Mesothelial cell of epicardium (in vitro differentiated cells): Measurements from ENCODE around the gene RFK. TPM values are rescaled to one million over a fixed set of nuclear protein-coding genes. Genes with fewer than 3 reads are reported as not detected.

ENCODE experiments used
- DNase-seq, 2 experiments: peaks; one replicate each; pipeline ENCODE4 v3.0.0; 2021; ENCODE audit warnings: low spot score in 2 of 2; ENCODE audit not compliant: unreplicated experiment in 2 of 2
- H3K27ac Mint-ChIP-seq: 2 replicates; pipeline ENCODE4 v1.8.0; 2021; ENCODE audit warnings: mixed read lengths
- H3K27me3 Mint-ChIP-seq: 2 replicates; pipeline ENCODE4 v1.8.0; 2021; ENCODE audit warnings: low read depth, mixed read lengths
- H3K36me3 Mint-ChIP-seq: 2 replicates; pipeline ENCODE4 v1.8.0; 2021; ENCODE audit warnings: mixed read lengths
- H3K4me1 Mint-ChIP-seq: 2 replicates; pipeline ENCODE4 v1.8.0; 2021; ENCODE audit warnings: mixed read lengths
- H3K4me3 Mint-ChIP-seq: 2 replicates; pipeline ENCODE4 v1.8.0; 2021; ENCODE audit warnings: mild to moderate bottlenecking, moderate library complexity, mixed read lengths
- H3K9me3 Mint-ChIP-seq: 2 replicates; pipeline ENCODE4 v1.8.0; 2021; ENCODE audit warnings: mixed read lengths
- total RNA-seq: library from RNA; stranded (reverse); gene quantifications from 3 replicates; pipeline ENCODE4 v1.2.1, GENCODE V29; 2021
- TF ChIP-seq, protein P1 (sequence below): fragments of 200-600 bp; sonication (generic); IDR thresholded peaks from one replicate; pipeline ENCODE4 v1.5.0; 2021; ENCODE audit warnings: antibody characterized with exemption; ENCODE audit not compliant: unreplicated experiment

Gene RFK
- total RNA-seq, 1 donor from 2014 or later, result 9.7 TPM

DNA sequence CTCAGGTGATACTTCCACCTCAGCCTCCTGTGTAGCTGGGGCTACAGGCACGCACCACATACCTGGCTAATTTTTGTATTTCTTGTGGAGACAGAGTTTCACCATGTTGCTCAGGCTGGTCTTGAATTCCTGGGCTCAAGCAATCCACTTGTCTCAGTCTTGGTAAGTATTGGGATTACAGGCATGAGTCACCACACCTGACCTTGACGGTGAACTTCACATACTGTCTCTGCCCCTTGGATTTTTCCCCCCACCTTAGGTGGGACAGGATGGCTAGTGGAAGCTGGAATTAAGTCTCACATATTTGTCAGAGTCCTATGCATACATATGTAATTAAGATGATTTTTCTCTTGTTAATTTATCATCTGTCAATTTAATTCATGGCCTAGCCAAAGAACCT lies 20.9 kb upstream of the RFK start:
- Mint-ChIP-seq H3K4me1 (peaks cover 7% of the 10 kb centered on the region), H3K27me3 (no peaks in the 10 kb centered on the region), H3K27ac (no peak overlapping the region), H3K4me3 (no peak overlapping the region), H3K36me3 (peaks cover 2% of the 10 kb centered on the region), H3K9me3 (peaks cover 27% of the 10 kb centered on the region)
- no peak for DNase-seq
- TF ChIP-seq, protein P1, sequence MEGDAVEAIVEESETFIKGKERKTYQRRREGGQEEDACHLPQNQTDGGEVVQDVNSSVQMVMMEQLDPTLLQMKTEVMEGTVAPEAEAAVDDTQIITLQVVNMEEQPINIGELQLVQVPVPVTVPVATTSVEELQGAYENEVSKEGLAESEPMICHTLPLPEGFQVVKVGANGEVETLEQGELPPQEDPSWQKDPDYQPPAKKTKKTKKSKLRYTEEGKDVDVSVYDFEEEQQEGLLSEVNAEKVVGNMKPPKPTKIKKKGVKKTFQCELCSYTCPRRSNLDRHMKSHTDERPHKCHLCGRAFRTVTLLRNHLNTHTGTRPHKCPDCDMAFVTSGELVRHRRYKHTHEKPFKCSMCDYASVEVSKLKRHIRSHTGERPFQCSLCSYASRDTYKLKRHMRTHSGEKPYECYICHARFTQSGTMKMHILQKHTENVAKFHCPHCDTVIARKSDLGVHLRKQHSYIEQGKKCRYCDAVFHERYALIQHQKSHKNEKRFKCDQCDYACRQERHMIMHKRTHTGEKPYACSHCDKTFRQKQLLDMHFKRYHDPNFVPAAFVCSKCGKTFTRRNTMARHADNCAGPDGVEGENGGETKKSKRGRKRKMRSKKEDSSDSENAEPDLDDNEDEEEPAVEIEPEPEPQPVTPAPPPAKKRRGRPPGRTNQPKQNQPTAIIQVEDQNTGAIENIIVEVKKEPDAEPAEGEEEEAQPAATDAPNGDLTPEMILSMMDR, result no peak

GRCh38 chr9:76414661-76415060 lies 20.4 kb upstream of the RFK start:
- Mint-ChIP-seq H3K36me3 (peaks cover 2% of the 10 kb centered on the region), H3K4me1 (peaks cover 7% of the 10 kb centered on the region), H3K27me3 (no peaks in the 10 kb centered on the region), H3K9me3 (peaks cover 27% of the 10 kb centered on the region), H3K27ac (no peak overlapping the region), H3K4me3 (no peak overlapping the region)
- TF ChIP-seq, protein P1, result no peak
- DNase-seq, result no peak

- no peak overlapping the region for H3K4me3 Mint-ChIP-seq
Observed at GRCh38 chr9:76413658-76414057, 19.4 kb upstream of the RFK start.

GRCh38 chr9:76412638-76413037 lies 18.4 kb upstream of the RFK start:
- TF ChIP-seq, protein P1, result no peak
- Mint-ChIP-seq H3K36me3 (peaks cover 2% of the 10 kb centered on the region), H3K27me3 (no peaks in the 10 kb centered on the region), H3K27ac (no peak overlapping the region), H3K4me3 (no peak overlapping the region), H3K9me3 (peaks cover 27% of the 10 kb centered on the region), H3K4me1 (peaks cover 14% of the 10 kb centered on the region)
- no peak for DNase-seq

More at GRCh38 chr9:76413658-76414057, 19.4 kb upstream of the RFK start:
- no peak for DNase-seq
- Mint-ChIP-seq H3K27me3 (no peaks in the 10 kb centered on the region), H3K9me3 (peaks cover 27% of the 10 kb centered on the region), H3K4me1 (peaks cover 7% of the 10 kb centered on the region), H3K27ac (no peak overlapping the region), H3K36me3 (peaks cover 2% of the 10 kb centered on the region)
- TF ChIP-seq, protein P1, result no peak

DNA sequence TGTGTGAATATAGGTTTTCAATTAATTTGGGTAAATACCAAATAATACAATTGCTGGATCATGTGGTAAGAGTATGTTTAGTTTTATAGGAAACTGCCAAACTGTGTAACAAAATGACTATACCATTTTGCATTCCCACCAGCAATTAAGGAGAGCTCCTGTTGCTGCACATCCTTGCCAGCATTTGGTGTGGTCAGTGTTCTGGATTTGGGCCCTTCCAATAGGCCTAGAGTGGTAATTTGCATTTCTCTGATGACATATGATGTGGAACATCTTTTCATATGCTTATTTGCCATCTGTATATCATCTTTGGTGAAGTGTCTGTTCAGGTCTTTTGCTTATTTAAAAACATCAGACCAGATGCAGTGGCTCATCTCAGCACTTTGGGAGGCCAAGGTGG lies 11.6 kb upstream of the RFK start:
- no peak overlapping the region for H3K27ac Mint-ChIP-seq
- TF ChIP-seq, protein P1, result no peak
- H3K36me3 Mint-ChIP-seq, result no peaks in the 10 kb centered on the region
- DNase-seq, result no peak
- H3K9me3 Mint-ChIP-seq, result no peaks in the 10 kb centered on the region
- no peak overlapping the region for H3K4me3 Mint-ChIP-seq
- H3K27me3 Mint-ChIP-seq, result no peaks in the 10 kb centered on the region
- H3K4me1 Mint-ChIP-seq, result peaks cover 14% of the 10 kb centered on the region

GRCh38 chr9:76405340-76405739 lies 11.1 kb upstream of the RFK start:
- no peak overlapping the region for H3K4me3 Mint-ChIP-seq
- H3K4me1 Mint-ChIP-seq, result peaks cover 14% of the 10 kb centered on the region
- H3K27ac Mint-ChIP-seq, result no peak overlapping the region
- TF ChIP-seq, protein P1, result no peak
- no peak for DNase-seq
- no peaks in the 10 kb centered on the region for H3K9me3 Mint-ChIP-seq
- H3K36me3 Mint-ChIP-seq, result no peaks in the 10 kb centered on the region
- no peaks in the 10 kb centered on the region for H3K27me3 Mint-ChIP-seq
